Astrocyte (in vitro differentiated cells and primary cell): Measurements from ENCODE around the gene KRT79. TPM values are rescaled to one million over a fixed set of nuclear protein-coding genes. Genes with fewer than 3 reads are reported as not detected.

ENCODE experiments used
- DNase-seq: peaks from one replicate; pipeline ENCODE4 v3.0.0-alpha.2; 2010; ENCODE audit warnings: low read depth
- FAIRE-seq: peaks from 2 replicates; lab custom pipeline; 2011; peaks lifted over from hg19 to GRCh38; lab: Jason Lieb, UNC
- H2AFZ ChIP-seq: 2 replicates; pipeline ENCODE4 v1.6.0; 2012; ENCODE audit warnings: low read depth, low read length, inconsistent platforms
- H3K27ac ChIP-seq: 2 replicates; pipeline ENCODE4 v1.5.1; 2011; ENCODE audit warnings: low read depth, low read length, inconsistent platforms
- H3K27me3 ChIP-seq: 2 replicates; pipeline ENCODE4 v1.6.0; 2011; ENCODE audit warnings: low read length, inconsistent platforms; ENCODE audit not compliant: insufficient read depth
- H3K36me3 ChIP-seq: 2 replicates; pipeline ENCODE4 v1.5.1; 2011; ENCODE audit warnings: low read length, inconsistent platforms; ENCODE audit not compliant: insufficient read depth
- H3K4me1 ChIP-seq: 2 replicates; pipeline ENCODE4 v1.5.1; 2011; ENCODE audit warnings: low read length, inconsistent platforms; ENCODE audit not compliant: insufficient read depth
- H3K4me2 ChIP-seq: 2 replicates; pipeline ENCODE4 v1.6.0; 2012; ENCODE audit warnings: low read length, inconsistent platforms
- H3K4me3 ChIP-seq: 2 replicates; pipeline ENCODE4 v1.5.1; 2011; ENCODE audit warnings: low read depth, mild to moderate bottlenecking, low read length, inconsistent platforms; ENCODE audit not compliant: insufficient read depth
- H3K79me2 ChIP-seq: 2 replicates; pipeline ENCODE4 v1.6.0; 2012; ENCODE audit warnings: mild to moderate bottlenecking, low read length, inconsistent platforms; ENCODE audit not compliant: insufficient read depth
- H3K9ac ChIP-seq: 2 replicates; pipeline ENCODE4 v1.6.0; 2012; ENCODE audit warnings: mild to moderate bottlenecking, low read length, inconsistent platforms
- H3K9me3 ChIP-seq: 2 replicates; pipeline ENCODE4 v1.5.1; 2012; ENCODE audit warnings: low read depth, mild to moderate bottlenecking, low read length, inconsistent platforms; ENCODE audit not compliant: insufficient read depth
- H4K20me1 ChIP-seq: 2 replicates; pipeline ENCODE4 v1.6.0; 2012; ENCODE audit warnings: low read length, inconsistent platforms; ENCODE audit not compliant: insufficient read depth
- H3K27ac Mint-ChIP-seq: one replicate; pipeline ENCODE4 v1.8.0; 2021; ENCODE audit warnings: mild to moderate bottlenecking, mixed read lengths; ENCODE audit not compliant: unreplicated experiment
- H3K27me3 Mint-ChIP-seq: one replicate; pipeline ENCODE4 v1.8.0; 2021; ENCODE audit warnings: low read depth, mixed read lengths; ENCODE audit not compliant: unreplicated experiment
- H3K36me3 Mint-ChIP-seq: one replicate; pipeline ENCODE4 v1.8.0; 2021; ENCODE audit warnings: low read depth, mixed read lengths; ENCODE audit not compliant: unreplicated experiment
- H3K4me1 Mint-ChIP-seq: one replicate; pipeline ENCODE4 v1.8.0; 2021; ENCODE audit warnings: low read depth, mixed read lengths; ENCODE audit not compliant: unreplicated experiment
- H3K4me3 Mint-ChIP-seq: one replicate; pipeline ENCODE4 v1.8.0; 2021; ENCODE audit warnings: mild to moderate bottlenecking, moderate library complexity, mixed read lengths; ENCODE audit not compliant: unreplicated experiment
- H3K9me3 Mint-ChIP-seq: one replicate; pipeline ENCODE4 v1.8.0; 2021; ENCODE audit warnings: mild to moderate bottlenecking, mixed read lengths; ENCODE audit not compliant: unreplicated experiment
- EZH2 ChIP-seq: IDR thresholded peaks from 2 replicates; pipeline ENCODE4 v1.6.1; 2012; ENCODE audit warnings: mild to moderate bottlenecking, low read length, inconsistent platforms; ENCODE audit not compliant: insufficient read depth
- total RNA-seq: library from RNA; stranded (reverse); gene quantifications from 2 replicates; pipeline ENCODE4 v1.2.1, GENCODE V29; 2021
- TF ChIP-seq, protein P1 (sequence below): IDR thresholded peaks from 2 replicates; pipeline ENCODE4 v1.5.1; 2011; ENCODE audit warnings: low read depth, mild to moderate bottlenecking, inconsistent platforms, low read length, moderate library complexity; ENCODE audit not compliant: insufficient read depth

Gene KRT79
- total RNA-seq, 1 donor from 2014 or later, result 0.50 TPM

DNA sequence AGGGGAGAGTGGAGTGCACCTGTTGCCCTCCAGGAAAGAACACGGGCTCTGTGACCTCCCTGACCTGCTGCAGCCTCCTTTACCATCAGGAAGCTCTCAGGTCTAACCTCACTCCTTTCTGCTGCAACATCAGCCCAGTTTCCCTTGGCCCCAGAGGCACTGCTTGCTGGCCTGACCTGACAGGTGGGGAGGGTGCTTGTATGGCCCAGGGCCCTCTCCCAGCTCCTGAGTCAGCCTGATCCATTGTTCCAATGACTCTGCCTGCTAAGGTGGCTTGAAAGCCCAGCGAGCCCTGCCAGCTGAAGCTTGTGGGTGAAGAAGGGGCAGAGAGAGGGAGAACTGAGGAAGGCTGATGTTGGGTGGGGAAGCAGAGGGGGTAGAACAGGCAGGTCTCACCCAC lies 27.9 kb upstream of the KRT79 start:
- no peak overlapping the region for H2AFZ ChIP-seq
- Mint-ChIP-seq H3K27me3 (peaks cover 9% of the 10 kb centered on the region), H3K27ac (no peak overlapping the region), H3K4me3 (no peak overlapping the region), H3K9me3 (no peaks in the 10 kb centered on the region), H3K4me1 (peaks cover 2% of the 10 kb centered on the region), H3K36me3 (no peaks in the 10 kb centered on the region)
- no peaks in the 10 kb centered on the region for H3K9me3 ChIP-seq
- no peak overlapping the region for H3K27ac ChIP-seq
- H4K20me1 ChIP-seq, result no peaks in the 10 kb centered on the region
- TF ChIP-seq, protein P1, sequence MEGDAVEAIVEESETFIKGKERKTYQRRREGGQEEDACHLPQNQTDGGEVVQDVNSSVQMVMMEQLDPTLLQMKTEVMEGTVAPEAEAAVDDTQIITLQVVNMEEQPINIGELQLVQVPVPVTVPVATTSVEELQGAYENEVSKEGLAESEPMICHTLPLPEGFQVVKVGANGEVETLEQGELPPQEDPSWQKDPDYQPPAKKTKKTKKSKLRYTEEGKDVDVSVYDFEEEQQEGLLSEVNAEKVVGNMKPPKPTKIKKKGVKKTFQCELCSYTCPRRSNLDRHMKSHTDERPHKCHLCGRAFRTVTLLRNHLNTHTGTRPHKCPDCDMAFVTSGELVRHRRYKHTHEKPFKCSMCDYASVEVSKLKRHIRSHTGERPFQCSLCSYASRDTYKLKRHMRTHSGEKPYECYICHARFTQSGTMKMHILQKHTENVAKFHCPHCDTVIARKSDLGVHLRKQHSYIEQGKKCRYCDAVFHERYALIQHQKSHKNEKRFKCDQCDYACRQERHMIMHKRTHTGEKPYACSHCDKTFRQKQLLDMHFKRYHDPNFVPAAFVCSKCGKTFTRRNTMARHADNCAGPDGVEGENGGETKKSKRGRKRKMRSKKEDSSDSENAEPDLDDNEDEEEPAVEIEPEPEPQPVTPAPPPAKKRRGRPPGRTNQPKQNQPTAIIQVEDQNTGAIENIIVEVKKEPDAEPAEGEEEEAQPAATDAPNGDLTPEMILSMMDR, result no peak
- no peak for TF ChIP-seq EZH2
- H3K79me2 ChIP-seq, result no peaks in the 10 kb centered on the region
- H3K4me3 ChIP-seq, result no peak overlapping the region
- FAIRE-seq (no peak), DNase-seq (no peak)
- H3K4me2 ChIP-seq, result no peak overlapping the region
- H3K9ac ChIP-seq, result no peak overlapping the region
- no peaks in the 10 kb centered on the region for H3K27me3 ChIP-seq
- no peaks in the 10 kb centered on the region for H3K36me3 ChIP-seq
- H3K4me1 ChIP-seq, result no peaks in the 10 kb centered on the region

DNA sequence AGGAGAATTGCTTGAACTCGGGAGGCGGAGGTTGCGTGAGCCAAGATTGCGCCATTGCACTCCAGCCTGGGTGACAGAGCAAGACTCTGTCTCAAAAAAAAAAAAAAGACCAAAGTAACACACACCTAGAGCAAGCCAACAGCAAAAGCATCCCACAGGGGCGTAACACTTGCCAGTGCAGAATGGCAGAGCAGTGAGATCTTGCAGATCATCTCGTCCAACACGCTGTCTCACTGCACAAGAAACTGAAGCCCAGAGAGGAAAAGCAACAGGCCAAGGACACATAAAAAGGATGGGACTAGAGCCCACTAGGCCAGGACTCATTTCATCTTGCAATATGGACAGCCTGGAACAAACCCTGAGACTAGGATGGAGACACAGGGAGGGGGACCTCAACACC lies 27.4 kb upstream of the KRT79 start:
- H3K4me1 Mint-ChIP-seq, result peaks cover 2% of the 10 kb centered on the region
- Histone ChIP-seq H3K27me3 (no peaks in the 10 kb centered on the region), H3K4me1 (no peaks in the 10 kb centered on the region), H3K4me2 (no peak overlapping the region), H2AFZ (no peak overlapping the region), H3K36me3 (no peaks in the 10 kb centered on the region), H3K79me2 (no peaks in the 10 kb centered on the region), H3K9ac (no peak overlapping the region), H4K20me1 (no peaks in the 10 kb centered on the region), H3K9me3 (no peaks in the 10 kb centered on the region), H3K4me3 (no peak overlapping the region), H3K27ac (no peak overlapping the region)
- peaks cover 11% of the 10 kb centered on the region for H3K27me3 Mint-ChIP-seq
- no peaks in the 10 kb centered on the region for H3K9me3 Mint-ChIP-seq
- FAIRE-seq (no peak), DNase-seq (no peak)
- TF ChIP-seq, protein P1, result no peak
- no peak for TF ChIP-seq EZH2
- no peaks in the 10 kb centered on the region for H3K36me3 Mint-ChIP-seq
- H3K4me3 Mint-ChIP-seq, result no peak overlapping the region
- H3K27ac Mint-ChIP-seq, result no peak overlapping the region

DNA sequence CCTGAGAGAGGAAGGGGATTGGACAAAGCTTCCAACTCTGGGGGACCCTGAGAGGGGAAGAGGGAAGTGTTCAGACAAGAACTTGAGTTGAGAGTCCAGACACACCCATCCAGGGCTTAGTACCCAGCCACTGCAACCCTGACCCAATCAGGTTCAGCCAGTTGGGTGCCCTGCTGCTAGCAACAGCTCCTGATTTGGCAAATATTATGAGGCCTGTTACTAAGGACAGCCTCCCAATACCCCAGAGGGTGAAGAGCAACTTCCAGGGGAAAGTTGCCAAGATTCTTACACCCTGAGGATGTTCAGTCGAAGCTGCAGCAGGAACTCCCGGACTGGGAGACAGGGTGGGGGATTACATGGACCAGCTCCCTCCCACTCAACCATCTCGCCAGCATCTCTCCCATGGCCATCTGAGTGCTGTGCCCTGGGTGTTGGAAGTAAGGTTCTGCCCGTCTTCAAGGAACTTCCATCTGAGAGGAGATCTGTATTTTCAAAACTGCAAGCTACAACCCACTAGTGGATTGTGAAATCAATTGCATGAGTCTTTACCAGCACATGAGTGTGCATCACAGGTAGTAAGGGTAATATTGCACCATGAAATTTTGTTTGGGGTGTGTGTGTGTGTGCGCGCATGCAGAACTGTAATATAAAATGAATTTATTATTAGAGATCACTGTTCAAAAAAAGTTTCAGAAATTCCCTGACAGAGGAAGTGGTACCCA lies 26.2 kb upstream of the KRT79 start:
- H3K36me3 ChIP-seq, result no peaks in the 10 kb centered on the region
- H3K4me3 Mint-ChIP-seq, result no peak overlapping the region
- H3K4me2 ChIP-seq, result no peak overlapping the region
- no peaks in the 10 kb centered on the region for H3K79me2 ChIP-seq
- no peak overlapping the region for H3K4me3 ChIP-seq
- H3K4me1 ChIP-seq, result no peaks in the 10 kb centered on the region
- no peak overlapping the region for H3K27ac ChIP-seq
- peak; percentile 52 for DNase-seq
- no peaks in the 10 kb centered on the region for H4K20me1 ChIP-seq
- peaks cover 5% of the 10 kb centered on the region for H3K9me3 Mint-ChIP-seq
- H3K9ac ChIP-seq, result no peak overlapping the region
- H3K36me3 Mint-ChIP-seq, result no peaks in the 10 kb centered on the region
- no peaks in the 10 kb centered on the region for H3K9me3 ChIP-seq
- H3K27me3 ChIP-seq, result no peaks in the 10 kb centered on the region
- H3K27me3 Mint-ChIP-seq, result peaks cover 12% of the 10 kb centered on the region
- TF ChIP-seq, protein P1, result no peak
- no peak for TF ChIP-seq EZH2
- peaks cover 2% of the 10 kb centered on the region for H3K4me1 Mint-ChIP-seq
- H2AFZ ChIP-seq, result peak overlapping the region; percentile 23
- FAIRE-seq, result no peak
- H3K27ac Mint-ChIP-seq, result peak overlapping the region; percentile 30
